BLaER1 treated with 17β-estradiol and CSF1 and Interleukin-3, amounts not matched to agents 10 nM and 100 nM (cell line): ENCODE results near the gene CLTC.

Source experiments
- H3K27ac ChIP-seq, 11 experiments: shearing (Covaris generic); formaldehyde crosslinking; 2 replicates each; pipeline ENCODE4 v1.8.1; 2022
- H3K27me3 ChIP-seq, 11 experiments: shearing (Covaris generic); formaldehyde crosslinking; 2 replicates each; pipeline ENCODE4 v1.8.1; 2022
- H3K36me3 ChIP-seq, 11 experiments: shearing (Covaris generic); formaldehyde crosslinking; 2 replicates each; pipeline ENCODE4 v1.8.1; 2022
- H3K4me1 ChIP-seq, 10 experiments: shearing (Covaris generic); formaldehyde crosslinking; 2 replicates each; pipeline ENCODE4 v1.8.1; 2022
- H3K4me2 ChIP-seq, 11 experiments: shearing (Covaris generic); formaldehyde crosslinking; 2 replicates each; pipeline ENCODE4 v1.8.1; 2022
- H3K4me3 ChIP-seq, 10 experiments: shearing (Covaris generic); formaldehyde crosslinking; 2 replicates each; pipeline ENCODE4 v1.8.1; 2022
- H3K9ac ChIP-seq, 11 experiments: shearing (Covaris generic); formaldehyde crosslinking; 2 replicates each; pipeline ENCODE4 v1.8.1; 2022
- H3K9me3 ChIP-seq, 11 experiments: shearing (Covaris generic); formaldehyde crosslinking; replicated peaks in 1 of 11; 2 replicates each; pipeline ENCODE4 v1.8.1; 2022
- H4K20me1 ChIP-seq, 11 experiments: shearing (Covaris generic); formaldehyde crosslinking; 2 replicates each; pipeline ENCODE4 v1.8.1; 2022
- Cebpa-rat ChIP-seq, 11 experiments: shearing (Covaris generic); IDR thresholded peaks; 2 replicates each; pipeline ENCODE4 v1.8.1; 2022

Gene CLTC

DNA sequence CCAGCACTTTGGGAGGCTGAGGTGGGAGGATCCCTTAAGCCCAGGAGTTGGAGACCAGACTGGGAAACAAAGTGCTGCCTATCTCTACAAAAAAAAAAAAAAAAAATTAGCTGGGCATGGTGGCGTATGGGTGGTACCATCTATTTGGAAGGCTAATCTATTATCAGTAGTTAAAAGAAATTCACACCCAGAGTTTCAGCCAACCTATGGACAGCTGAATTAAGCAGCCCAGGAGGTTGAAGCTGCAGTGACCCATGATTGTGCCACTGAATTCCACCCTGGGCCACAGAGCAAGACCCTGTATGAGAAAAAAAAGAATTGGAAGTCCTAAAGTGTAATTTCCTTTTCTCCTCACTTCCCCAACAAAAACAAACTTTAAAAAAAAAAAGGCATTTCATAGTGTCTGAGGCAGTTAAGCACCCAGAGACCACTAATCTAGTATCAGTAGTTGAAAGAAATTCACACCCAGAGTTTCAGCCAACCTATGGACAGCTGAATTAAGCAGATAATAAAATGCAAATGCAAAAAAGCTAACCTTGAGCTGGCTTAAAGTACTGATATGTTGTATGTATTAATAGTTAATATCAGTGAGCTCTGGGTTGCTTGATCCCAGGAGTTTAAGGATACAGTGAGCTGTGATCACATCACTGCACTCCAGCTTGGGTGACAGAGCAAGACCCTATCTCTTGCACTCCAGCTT, 18.1 kb downstream of the CLTC start:
- Histone ChIP-seq H3K9me3 (no peaks in the 10 kb centered on the region), H3K4me1 (peaks cover 74 to 99% (median 78%) of the 10 kb centered on the region in 10 experiments), H4K20me1 (peaks cover 53 to 100% (median 96%) of the 10 kb centered on the region in 11 experiments), H3K27ac (peak overlapping the region in 6 of 11 experiments; percentile 1 to 84 (median 20); a peak in 4 of 22 replicates), H3K4me3 (no peak overlapping the region), H3K27me3 (no peaks in the 10 kb centered on the region), H3K36me3 (peaks cover 0 to 25% (median 13%) of the 10 kb centered on the region in 11 experiments; a peak in 16 of 22 replicates), H3K4me2 (peak overlapping the region; percentile 47 to 100 (median 86); a peak in 21 of 22 replicates), H3K9ac (peak overlapping the region in 4 of 11 experiments; percentile 31 to 42 (median 33); a peak in 5 of 22 replicates)
- no peak for TF ChIP-seq Cebpa-rat (IDR thresholded peaks at IDR 0.05)

DNA sequence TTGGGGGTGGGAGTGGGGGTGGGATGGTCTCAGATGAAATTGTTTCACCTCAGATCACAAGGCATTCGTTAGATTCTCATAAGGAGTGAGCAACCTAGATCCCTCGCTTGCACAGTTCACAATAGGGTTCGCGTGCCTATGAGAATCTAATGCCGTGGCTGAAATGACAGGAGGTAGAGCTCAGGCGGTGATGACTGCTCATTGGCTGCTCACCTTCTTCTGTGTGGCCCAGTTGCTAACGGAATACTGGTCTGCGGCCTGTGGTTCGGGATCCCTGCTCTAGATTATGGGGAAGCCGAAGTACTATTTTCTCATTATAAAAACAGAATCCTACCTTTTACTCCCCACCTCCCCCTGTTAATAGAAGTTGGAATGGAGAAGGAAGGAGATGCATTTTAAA, 18.9 kb downstream of the CLTC start:
- H3K27ac ChIP-seq, result peak overlapping the region in 4 of 11 experiments; percentile 7 to 43 (median 12); a peak in 4 of 22 replicates
- peak overlapping the region; percentile 8 to 100 (median 86); a peak in 20 of 22 replicates for H3K4me2 ChIP-seq
- peaks cover 0 to 26% (median 13%) of the 10 kb centered on the region in 11 experiments; a peak in 16 of 22 replicates for H3K36me3 ChIP-seq
- no peak for TF ChIP-seq Cebpa-rat (IDR thresholded peaks at IDR 0.05)
- H4K20me1 ChIP-seq, result peaks cover 48 to 100% (median 96%) of the 10 kb centered on the region in 11 experiments
- H3K4me3 ChIP-seq, result 0 out of 20 replicates have a peak overlapping the region, but pooled peaks of 1 of the 10 experiments have one; percentile 1
- peak overlapping the region in 3 of 11 experiments; percentile 5 to 46 (median 34); a peak in 3 of 22 replicates for H3K9ac ChIP-seq
- no peaks in the 10 kb centered on the region for H3K9me3 ChIP-seq
- H3K4me1 ChIP-seq, result peaks cover 74 to 99% (median 78%) of the 10 kb centered on the region in 10 experiments
- no peaks in the 10 kb centered on the region for H3K27me3 ChIP-seq

DNA sequence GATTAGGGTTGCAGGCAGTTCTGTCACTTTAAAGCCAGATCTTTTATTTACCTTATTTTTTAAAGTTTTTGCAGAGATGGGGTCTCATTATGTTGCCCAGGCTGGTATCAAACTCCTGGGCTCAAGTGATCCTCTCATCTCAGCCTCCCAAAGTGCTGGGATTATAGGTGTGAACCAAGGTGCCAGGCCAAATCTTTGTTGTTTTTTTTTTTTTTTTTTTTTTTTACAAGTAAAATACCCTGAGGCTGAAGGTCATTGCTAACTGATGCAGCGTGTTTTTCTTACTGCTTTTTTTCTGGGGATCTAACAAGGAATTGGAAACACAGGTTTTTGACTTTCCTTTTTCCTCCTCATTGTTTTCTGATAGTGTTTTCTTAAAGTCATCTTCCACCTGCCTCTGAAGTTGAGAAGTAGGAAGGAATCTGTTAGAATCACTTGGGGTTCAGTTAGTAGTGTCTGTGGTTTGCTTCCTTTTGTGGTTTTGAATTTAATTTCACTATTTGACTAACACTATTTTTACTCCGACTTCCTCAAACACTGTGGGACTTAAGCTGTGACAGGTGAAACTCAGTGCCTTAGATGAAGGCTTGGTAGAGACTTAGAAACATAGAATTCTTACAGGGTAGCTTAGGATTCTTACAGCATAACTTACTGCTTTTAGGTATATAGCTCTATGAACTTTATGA, 22.2 kb downstream of the CLTC start:
- H3K36me3 ChIP-seq, result peaks cover 23 to 52% (median 35%) of the 10 kb centered on the region in 11 experiments
- H3K27me3 ChIP-seq, result no peaks in the 10 kb centered on the region
- H3K9ac ChIP-seq, result peak overlapping the region; percentile 16 to 64 (median 46); a peak in 16 of 22 replicates
- peak overlapping the region; percentile 77 to 100 (median 89) for H3K4me2 ChIP-seq
- H3K4me1 ChIP-seq, result peaks cover 62 to 97% (median 87%) of the 10 kb centered on the region in 10 experiments
- H3K27ac ChIP-seq, result peak overlapping the region; percentile 31 to 59 (median 43); a peak in 14 of 22 replicates
- H3K9me3 ChIP-seq, result no peaks in the 10 kb centered on the region
- TF ChIP-seq Cebpa-rat (IDR thresholded peaks at IDR 0.05), result no peak
- peaks cover 25 to 99% (median 95%) of the 10 kb centered on the region in 11 experiments for H4K20me1 ChIP-seq
- H3K4me3 ChIP-seq, result peak overlapping the region in 8 of 10 experiments; percentile 12 to 53 (median 28); a peak in 11 of 20 replicates

DNA sequence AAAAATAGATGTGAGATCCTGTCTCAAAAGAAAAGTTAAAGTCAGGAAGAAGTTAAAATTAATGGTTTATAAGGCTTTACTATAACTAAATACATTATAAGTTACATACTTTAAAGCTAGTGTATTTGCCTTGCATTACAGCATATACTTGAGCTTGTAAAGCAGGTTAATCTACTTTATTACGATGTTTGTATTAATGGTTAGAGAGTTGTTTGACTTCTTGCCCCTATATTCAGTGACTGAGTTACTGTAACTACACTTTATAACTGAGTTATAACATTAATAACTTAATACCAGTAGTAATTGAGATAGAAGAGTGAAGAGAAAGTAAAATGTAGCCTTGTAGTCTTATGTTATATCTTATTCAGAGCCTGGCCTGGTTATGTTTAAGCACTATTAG, 22.9 kb downstream of the CLTC start:
- Histone ChIP-seq H3K27ac (peak overlapping the region in 7 of 11 experiments; percentile 19 to 56 (median 32); a peak in 8 of 22 replicates), H3K27me3 (no peaks in the 10 kb centered on the region), H3K9me3 (no peaks in the 10 kb centered on the region), H3K4me1 (peaks cover 61 to 94% (median 83%) of the 10 kb centered on the region in 10 experiments), H4K20me1 (peaks cover 24 to 100% (median 95%) of the 10 kb centered on the region in 11 experiments), H3K4me3 (peak overlapping the region in 2 of 10 experiments; percentile 42 to 43; a peak in 2 of 20 replicates), H3K9ac (peak overlapping the region in 3 of 11 experiments; percentile 38 to 61 (median 59); a peak in 4 of 22 replicates), H3K36me3 (peaks cover 29 to 58% (median 41%) of the 10 kb centered on the region in 11 experiments), H3K4me2 (peak overlapping the region; percentile 18 to 100 (median 89))
- no peak for TF ChIP-seq Cebpa-rat (IDR thresholded peaks at IDR 0.05)

DNA sequence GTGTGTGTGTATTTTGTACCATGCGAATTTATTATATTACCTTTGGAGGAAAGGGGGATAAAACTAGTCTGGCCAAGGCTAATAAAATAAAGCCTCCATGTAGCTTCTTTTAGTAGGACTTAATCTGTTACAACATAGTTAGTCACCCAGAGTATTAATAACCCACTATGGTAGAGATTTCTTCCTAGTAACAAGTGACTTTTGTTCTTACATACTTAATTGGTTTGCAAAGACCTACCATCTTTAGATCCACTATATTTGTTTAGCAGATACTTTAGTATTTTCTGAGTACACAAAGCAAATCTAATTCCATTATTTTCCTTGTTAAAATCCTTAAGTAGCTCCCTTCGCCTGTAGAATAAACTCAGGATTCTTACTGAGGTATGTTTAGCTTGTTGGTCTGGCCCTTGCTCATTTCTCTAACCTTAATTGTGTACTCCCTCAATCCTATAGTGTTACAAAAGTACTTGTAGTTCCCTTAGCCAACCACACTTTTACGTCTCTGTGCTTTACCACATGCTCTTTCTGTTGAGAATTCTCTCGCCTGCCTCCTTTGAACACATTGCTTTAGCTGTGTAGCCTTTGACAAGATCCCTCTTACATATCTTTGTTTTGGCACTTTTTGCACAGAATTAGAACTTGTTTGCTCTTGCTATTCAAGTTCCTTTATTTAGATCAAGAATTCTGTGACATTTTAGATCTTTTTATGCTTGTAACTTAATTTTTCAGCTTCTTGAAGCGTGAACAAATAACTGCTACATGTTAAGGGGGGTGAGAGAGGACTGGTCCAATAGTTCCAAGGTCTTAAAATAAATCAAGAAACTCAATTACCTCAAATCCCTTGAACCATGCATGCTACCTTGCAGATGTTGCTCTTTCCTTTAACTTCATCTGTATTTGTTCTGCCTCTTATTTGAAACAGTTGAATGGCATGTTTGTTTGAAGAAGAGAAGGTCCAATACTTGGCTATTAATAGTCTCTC, 23.8 kb downstream of the CLTC start:
- Histone ChIP-seq H3K36me3 (peaks cover 38 to 67% (median 50%) of the 10 kb centered on the region in 11 experiments), H3K4me2 (peak overlapping the region; percentile 18 to 100 (median 89)), H3K9me3 (no peaks in the 10 kb centered on the region), H4K20me1 (peaks cover 17 to 100% (median 90%) of the 10 kb centered on the region in 11 experiments; a peak in 21 of 22 replicates), H3K4me1 (peaks cover 52 to 88% (median 74%) of the 10 kb centered on the region in 10 experiments), H3K4me3 (peak overlapping the region in 1 of 10 experiments; percentile 42; a peak in 1 of 20 replicates), H3K9ac (peak overlapping the region in 4 of 11 experiments; percentile 1 to 59 (median 22); a peak in 6 of 22 replicates), H3K27me3 (no peaks in the 10 kb centered on the region), H3K27ac (peak overlapping the region in 7 of 11 experiments; percentile 2 to 38 (median 29); a peak in 13 of 22 replicates)
- no peak for TF ChIP-seq Cebpa-rat (IDR thresholded peaks at IDR 0.05)

DNA sequence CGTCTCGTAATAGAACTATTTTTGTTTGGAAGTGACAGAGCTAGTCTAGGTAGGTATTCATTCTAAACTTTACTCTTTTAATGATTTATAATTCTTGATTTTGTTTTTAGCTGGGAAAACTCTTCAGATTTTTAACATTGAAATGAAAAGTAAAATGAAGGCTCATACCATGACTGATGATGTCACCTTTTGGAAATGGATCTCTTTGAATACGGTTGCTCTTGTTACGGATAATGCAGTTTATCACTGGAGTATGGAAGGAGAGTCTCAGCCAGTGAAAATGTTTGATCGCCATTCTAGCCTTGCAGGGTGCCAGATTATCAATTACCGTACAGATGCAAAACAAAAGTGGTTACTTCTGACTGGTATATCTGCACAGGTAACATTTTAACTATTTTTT, 27.6 kb downstream of the CLTC start:
- Histone ChIP-seq H3K4me2 (no peak overlapping the region), H3K27ac (no peak overlapping the region), H3K36me3 (peaks cover 76 to 89% (median 86%) of the 10 kb centered on the region in 11 experiments), H4K20me1 (peaks cover 6 to 100% (median 54%) of the 10 kb centered on the region in 11 experiments; a peak in 21 of 22 replicates), H3K27me3 (no peaks in the 10 kb centered on the region), H3K4me3 (no peak overlapping the region), H3K4me1 (peaks cover 22 to 59% (median 40%) of the 10 kb centered on the region in 10 experiments), H3K9me3 (peaks cover 0 to 35% (median 25%) of the 10 kb centered on the region in 11 experiments; a peak in 17 of 22 replicates), H3K9ac (no peak overlapping the region)
- no peak for TF ChIP-seq Cebpa-rat (IDR thresholded peaks at IDR 0.05)

DNA sequence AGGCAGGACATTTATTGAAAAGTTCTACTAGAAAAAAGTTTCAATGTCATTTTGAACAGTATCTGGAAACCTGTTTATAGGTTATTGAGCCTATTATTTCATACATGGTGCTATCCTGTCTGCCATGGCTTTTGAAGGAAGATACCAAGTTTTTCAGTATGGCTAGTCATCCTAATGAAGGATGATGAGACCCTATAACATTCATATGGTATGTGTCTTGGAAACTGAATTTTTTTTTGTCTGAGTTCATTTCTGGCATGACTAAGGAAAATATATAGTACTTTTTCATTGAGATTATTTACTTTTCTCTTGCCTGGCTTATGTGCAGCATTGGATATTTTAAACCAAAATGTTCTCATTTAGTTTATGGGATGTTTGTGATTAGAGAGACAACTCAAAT, 30.2 kb downstream of the CLTC start:
- no peak overlapping the region for H3K4me3 ChIP-seq
- no peak overlapping the region for H3K27ac ChIP-seq
- no peak for TF ChIP-seq Cebpa-rat (IDR thresholded peaks at IDR 0.05)
- H3K4me2 ChIP-seq, result no peak overlapping the region
- peaks cover 0 to 100% (median 28%) of the 10 kb centered on the region in 11 experiments; a peak in 15 of 22 replicates for H4K20me1 ChIP-seq
- peaks cover 0 to 34% (median 14%) of the 10 kb centered on the region in 10 experiments; a peak in 12 of 20 replicates for H3K4me1 ChIP-seq
- no peaks in the 10 kb centered on the region for H3K27me3 ChIP-seq
- H3K9me3 ChIP-seq, result peaks cover 0 to 41% (median 31%) of the 10 kb centered on the region in 11 experiments; a peak in 17 of 22 replicates
- H3K36me3 ChIP-seq, result peaks cover 92 to 100% (median 99%) of the 10 kb centered on the region in 11 experiments
- H3K9ac ChIP-seq, result no peak overlapping the region
